HG02852 (cell line): Measurements from ENCODE around the gene NT5M.

Source experiments
- ATAC-seq: cut with Tn5 transposase; IDR thresholded peaks from one replicate; pipeline ENCODE4 v1.9.1; 2021; ENCODE audit warnings: mild to moderate bottlenecking, moderate library complexity; ENCODE audit not compliant: unreplicated experiment

NT5M gene

DNA sequence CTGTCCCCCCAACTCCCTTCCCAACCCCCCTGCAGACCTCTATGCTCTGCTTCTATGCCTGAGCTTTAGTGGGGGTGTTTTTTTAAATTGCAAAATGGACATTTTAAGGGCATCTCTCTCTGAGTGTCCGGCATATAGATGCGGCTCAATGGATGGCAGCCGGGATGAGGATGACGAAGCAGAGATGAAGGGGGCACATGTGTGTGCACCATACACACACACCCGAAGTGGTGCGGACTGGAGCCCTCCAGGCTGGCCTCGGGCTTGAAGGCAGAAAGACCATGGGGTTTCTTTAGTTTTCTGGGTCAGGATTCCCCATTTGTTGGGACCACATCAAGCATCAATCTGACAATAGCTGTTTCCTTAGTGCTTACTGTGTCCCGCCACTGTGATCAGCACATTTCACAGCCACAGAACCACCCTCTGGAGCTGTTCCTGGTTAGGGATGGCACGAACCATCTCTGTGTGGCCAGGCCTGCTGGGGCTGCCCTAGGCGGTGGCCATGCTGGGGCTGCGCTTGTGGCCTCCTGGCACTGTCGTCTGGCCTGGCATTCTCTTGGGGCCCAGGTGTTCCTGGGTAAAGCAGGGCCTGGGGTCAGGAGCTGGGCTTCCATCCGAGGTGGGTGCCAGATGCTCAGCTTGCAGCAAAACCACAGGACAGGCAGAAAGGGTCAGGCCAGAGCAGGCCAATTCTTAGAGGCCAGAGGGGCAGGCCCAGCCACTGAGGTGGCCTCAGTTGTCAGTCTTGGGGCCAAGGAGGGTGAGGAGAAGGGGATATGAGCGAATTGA, 49.9 kb downstream of the NT5M start:
- no peak for ATAC-seq

GRCh38 chr17:17353625-17354484, 50.7 kb downstream of the NT5M start:
- no peak for ATAC-seq

DNA sequence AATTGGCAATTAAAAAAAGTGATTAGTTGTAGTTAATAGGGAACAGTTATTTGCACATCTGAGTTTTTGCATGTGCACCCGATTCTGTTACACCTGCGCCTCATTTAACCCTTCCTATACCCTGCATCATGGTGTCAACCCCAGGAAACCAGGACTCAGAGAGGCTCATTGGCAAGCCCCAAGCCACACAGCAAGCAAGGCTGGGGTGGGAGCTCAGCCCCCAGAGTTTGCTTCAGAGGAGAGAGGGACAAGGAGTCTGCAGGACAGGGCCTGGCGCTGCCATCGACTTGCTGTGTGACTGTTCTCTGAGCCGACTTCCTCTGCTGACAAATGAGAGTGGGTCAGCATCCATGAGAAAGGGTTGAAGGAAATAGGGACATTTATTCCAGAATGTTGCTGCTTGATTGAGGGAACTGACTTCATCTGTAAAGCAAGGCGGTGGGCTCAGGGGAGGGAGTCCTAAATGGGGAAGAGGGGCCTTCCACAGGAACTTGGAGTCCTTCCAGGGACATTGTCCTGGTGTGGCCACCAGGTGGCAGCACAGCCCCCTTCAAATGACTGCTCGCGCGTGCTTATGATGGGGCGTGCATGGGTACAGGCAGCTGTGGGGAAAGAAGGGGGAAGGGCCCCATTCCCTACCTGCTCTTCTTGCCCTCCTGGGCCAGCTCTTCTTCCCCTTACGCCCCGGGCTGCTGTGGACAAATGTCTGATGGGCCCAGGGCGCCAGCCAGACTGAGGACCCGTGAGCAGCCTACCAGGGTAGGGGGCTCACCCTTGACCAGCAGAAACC, 51.6 kb downstream of the NT5M start:
- ATAC-seq: no peak

GRCh38 chr17:17355426-17355825, 52.3 kb downstream of the NT5M start:
- ATAC-seq: no peak

DNA sequence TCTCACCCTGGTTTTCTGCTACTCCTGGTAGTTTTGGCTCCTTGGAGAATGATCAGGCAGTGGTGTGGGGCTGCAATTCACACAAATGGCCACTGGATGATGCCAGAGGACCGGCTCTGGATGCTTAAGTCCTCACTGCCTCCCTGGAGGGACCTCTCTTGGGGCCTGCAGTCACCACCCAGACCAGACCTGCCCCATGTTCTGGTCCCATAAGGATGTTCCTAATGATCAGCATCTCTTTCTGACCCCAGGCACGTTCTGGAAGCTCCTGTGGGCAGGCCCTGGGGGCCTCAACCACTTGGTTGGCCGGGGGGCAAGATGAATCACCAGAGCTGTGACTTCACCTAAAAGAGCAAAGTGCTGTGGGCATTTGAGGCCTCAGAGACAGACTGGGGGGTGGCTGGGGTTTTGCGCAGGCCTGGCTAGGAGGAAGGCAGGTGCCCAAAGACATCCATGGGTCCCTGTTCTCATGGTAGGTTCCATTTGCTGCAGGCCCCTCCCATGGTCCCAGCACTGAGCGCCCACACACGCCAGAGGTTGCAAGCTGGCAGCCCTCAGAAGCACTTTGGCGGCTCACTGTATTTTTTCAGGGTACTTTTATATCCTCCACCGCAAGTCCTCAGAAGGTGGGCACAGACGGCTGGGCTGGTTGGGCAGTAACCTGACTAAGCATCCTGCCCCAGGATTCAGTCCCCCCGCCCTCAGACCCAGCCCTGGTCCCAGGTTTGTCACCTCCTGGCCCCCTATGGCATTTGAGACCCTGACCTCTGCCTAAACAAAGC, 53.2 kb downstream of the NT5M start:
- no peak for ATAC-seq

- no peak for ATAC-seq
Observed at GRCh38 chr17:17356931-17357270, 53.7 kb downstream of the NT5M start.

- ATAC-seq: no peak
Observed at GRCh38 chr17:17358060-17358751, 55.0 kb downstream of the NT5M start.

DNA sequence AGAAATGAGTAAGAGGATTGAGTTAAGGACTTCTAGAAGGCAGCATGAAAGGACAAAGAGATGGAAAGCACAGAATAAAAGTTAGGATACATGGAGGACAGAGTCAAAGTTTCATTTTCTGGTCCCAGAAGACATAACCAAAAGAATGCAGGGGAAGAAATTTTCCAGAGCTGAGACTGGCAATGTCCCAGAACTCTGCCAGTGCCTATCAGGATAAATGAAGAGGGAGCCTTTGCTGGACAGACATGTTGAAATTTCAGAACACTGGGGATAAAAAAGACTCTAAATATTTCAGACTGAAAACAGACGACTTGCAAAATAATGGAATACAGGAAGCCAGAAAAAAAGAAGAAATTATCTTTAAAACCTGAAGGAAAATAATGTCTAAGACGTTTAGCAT, 55.7 kb downstream of the NT5M start:
- no peak for ATAC-seq

- ATAC-seq: no peak
Observed at GRCh38 chr17:17359271-17359670, 56.1 kb downstream of the NT5M start.

DNA sequence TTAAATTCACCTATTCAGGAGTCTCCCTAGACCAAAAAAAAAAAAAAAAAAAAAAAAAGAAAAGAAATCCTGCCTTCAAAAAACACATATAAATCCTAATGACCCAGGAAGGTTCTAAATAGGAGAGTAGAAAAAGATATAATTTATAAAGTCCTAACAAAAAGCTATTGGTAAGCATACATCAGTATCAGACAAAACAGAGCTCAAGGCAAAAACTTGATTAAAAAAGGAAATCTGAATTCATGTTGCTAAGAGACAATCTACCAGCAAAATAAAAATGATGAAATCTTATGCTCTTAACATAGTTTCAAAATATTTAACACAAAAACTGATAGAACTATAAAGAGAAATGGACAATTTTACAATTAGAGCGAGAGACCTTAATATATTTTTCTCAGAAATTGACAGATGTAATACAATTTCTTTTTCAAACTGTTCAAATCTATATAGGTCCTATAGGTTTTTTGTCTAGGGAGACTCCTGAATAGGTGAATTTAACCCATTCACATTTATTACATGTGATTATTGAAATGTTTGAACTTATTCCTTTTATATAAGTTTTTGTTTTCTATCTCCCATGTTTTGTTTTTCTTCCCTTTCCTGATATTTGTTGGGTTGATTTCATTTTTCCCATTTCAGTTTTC, 57.0 kb downstream of the NT5M start:
- ATAC-seq: no peak

DNA sequence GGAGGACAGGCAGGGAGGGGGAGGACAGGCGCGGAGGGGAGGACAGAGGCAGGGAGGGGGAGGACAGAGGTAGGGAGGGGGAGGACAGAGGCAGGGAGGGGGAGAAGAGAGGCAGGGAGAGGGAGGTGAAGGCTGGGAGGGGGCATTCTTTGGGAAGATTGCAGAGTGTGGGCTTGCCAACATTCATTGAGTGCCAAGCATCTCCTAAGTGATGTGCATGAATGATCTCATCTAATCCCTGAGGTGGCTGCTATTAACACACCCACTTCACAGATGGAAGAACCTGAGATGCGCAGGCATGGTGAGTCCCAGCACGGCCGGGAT, 58.3 kb downstream of the NT5M start:
- no peak for ATAC-seq

GRCh38 chr17:17361867-17362539, 58.8 kb downstream of the NT5M start:
- no peak for ATAC-seq

DNA sequence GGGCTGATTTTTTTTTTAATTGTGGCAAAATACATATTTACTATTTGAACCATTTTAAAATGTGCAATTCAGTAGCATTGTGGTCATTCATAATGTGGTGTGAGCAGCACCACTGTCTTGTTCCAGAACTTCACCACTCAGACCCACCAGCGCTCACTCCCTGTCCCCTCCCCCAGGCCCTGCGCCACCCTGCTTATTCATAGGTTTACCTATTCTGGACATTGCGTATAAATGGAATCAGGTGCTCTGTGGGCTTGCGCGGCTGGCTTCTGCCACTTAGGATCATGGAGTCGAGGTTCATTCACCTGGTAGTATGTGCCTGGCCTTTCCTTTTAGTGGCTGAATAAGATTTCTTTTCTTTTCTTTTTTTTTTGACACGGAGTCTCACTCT, 59.4 kb downstream of the NT5M start:
- no peak for ATAC-seq

DNA sequence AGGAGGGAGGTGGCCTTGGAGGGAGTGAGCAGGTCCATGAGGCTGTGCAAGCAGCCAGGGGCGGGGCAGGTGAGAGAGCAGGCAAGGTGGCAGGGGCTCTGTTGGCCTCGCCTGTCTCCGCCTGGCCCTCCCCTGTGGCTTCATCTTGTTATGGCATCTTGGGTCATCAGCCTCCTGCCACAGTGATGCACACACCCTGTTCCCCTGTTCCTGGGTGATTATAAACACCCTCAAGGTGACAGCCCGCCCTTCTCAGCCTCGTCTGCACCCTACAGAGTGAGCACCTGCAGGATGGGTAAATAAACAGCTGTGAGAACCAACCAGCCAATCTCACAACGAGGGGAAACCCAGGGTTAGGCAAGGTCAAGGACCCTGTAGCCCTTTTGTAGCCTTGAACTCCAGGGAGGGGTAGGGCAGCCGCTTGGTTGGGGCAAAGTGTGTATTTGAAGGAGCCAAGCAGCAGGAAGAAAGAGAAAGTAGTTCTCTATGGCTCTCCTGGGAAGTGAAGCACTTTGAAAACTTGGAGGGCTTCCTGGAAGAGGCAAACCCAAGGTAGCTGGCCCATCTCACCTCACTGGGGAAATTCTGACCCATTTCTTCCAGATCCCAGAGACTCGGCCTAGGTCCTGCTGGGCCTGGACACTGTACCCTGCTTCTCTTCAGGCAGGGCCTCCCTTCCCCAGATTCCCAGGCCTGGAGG, 60.6 kb downstream of the NT5M start:
- no peak for ATAC-seq

- ATAC-seq: no peak
Observed at GRCh38 chr17:17364338-17364667, 61.1 kb downstream of the NT5M start.

DNA sequence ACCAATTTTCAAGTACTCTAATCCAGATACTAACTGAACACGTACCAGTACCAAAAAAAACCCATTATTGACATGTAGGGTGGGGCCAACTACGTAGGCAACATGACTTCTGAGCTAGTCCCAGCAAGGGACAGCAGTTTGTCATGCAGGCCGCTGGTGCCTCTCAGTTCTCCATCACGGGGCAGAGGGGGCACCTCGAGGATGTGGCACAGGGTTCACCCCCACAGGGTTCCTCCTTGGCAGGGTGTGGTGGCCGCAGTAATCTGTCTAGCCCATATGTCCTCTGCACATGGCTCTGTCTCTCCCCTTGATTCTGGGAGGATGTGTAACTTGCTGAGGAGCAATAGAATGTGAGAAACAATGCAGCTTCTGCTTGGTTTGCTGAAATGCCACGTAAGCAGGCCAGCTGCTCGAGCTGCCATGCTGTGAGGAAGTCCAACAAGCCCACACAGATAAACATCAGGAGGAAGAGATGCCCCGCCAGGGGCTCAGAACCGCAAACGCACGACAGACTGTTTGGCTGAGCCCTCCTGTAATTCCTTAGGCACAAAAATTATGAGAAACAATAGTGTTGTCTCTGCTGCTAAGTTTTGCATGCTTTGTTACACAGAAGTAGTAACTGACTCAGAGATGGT, 62.4 kb downstream of the NT5M start:
- no peak for ATAC-seq

- no peak for ATAC-seq
Observed at GRCh38 chr17:17366235-17366634, 63.1 kb downstream of the NT5M start.
